Islet precursor cell (in vitro differentiated cells): ENCODE results near the gene CCR5AS.
"Not testable (repeated sequence)": the region's sequence is repeated elsewhere in the genome, so short reads cannot be mapped to it uniquely, and the experiment has no call there.

Source experiments
- DNase-seq: peaks from one replicate; pipeline ENCODE4 v3.0.0-alpha.2; 2018

CCR5AS gene

DNA sequence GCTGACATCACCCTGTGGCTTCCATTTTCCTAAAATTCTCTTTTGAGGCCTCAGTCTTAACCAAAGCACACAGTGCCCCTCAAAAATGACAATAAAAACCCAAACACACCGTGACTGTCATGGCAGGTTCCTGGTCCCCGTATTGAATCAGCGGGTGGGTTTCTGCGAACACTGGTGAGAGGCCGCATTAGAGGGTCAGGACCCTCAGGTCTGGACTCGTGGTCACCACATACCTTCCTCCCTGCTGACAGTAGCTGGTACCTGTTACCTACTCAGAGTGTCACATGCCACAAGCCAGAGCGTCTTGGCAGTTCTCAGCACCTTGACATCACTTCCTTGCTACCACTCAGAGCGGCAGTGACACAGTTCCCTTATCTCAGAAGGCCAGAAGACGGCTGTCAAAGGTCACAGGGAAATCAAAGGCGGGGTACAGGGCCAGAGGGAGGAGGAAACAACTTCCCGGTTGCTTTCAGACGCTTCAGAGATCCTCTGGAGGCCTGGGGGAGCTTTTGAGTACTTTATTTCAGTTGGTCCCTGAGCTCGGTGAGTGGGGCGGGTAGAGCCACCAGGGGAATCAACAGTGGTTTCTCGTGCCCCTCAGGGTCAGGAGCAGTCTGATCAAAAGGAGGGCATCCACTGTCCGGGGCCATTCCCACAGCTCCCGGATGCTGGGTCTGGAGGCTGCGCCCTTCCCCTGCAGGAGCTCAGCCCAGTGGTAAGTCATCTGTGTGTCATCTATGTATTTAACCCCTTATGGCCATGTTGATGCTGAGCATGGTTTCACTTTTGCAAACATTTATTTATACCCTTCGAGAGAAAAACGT, at the start of gene CCR5AS, which contains the start of gene CCRL2:
Gene CCR5AS, minus strand, starts transcription at position 279 of the 824 bp plus-strand sequence.
Gene CCRL2, plus strand, starts transcription at position 472 of the 824 bp plus-strand sequence. CDS start 821 bp downstream, outside the sequence.
- DNase-seq = peak; percentile 56

DNA sequence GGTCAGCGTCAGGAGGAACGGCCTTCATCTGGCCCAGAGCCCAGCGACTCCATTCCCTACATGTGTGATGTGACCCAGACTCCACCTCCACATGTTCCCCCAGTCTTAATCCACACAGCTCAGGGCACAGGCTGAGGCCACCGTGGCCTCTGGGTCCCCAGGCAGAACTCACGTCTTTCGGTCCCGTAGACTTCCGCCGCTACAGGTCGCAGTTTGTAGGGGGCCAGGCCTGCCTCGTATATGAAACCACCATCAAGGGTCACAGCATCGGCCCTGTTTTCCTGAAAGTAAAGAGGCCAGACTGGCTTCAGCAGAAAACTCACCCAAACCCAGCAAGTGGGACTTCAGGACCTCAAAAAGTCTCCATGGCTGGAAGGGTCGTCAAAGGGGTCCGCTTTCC, 49.3 kb upstream of the CCR5AS start:
- peak; percentile 11 for DNase-seq

DNA sequence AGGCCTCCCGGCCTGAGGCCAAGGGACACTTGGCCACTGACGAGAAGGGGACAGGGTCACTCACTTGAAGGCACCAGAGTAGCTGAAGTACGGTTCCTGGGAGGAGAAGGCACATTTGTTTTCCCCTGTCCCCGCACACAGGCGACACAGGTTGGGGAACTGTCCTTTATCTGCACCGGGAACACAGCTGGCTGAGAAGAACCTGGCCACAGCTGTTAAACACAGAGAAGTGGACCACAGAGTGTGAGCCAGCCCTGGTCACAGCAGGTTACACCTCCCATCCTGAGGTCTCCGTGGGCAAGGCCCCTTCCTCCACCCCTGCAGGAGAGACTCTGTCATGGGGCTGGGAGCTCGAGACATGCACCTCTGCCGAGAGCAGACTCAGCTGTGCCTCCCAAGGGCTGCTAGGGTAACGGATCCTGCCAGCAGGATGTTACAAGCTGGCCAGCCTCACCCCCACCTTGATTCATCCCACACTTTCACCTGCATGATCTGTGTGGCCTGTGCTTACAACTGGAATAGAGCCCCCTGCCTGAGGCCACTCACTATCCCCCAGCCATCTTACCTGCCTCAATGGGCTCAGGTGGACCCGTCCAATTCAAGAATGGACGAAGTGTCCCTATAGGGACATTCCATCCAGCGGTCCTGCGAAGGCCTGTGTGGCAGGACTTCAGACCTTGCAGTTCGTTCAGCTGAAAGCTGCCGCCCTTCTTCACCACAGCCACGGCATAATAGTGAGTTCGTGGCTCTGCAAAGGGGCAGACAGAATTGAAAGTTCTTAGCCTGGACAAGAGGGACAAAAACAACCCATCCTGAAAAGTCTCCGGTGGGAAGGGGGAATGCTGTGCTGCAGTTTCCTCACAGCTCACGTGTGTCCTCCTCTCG, 48.6 kb upstream of the CCR5AS start:
- DNase-seq = peak; percentile 44

DNA sequence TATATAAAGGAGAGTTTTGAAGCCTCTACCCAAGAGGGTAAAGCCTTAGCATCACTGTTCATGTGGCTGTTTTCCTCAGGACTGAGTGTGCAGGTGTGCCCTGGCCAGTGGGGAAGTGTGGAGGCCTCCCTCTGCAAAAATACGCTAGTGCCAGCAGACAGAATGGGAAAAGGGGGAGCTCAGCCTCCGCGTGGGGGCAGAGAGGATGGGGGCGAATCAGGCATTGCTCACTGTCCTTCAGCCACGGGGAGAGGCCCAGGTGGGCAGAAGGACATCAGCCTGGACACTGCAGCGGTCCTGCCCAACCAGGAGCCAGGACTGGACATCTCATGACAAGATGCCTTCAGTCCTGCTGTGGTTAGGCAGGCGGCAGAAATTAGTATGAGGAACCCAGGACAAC, 47.7 kb upstream of the CCR5AS start:
- peak; percentile 34 for DNase-seq

DNA sequence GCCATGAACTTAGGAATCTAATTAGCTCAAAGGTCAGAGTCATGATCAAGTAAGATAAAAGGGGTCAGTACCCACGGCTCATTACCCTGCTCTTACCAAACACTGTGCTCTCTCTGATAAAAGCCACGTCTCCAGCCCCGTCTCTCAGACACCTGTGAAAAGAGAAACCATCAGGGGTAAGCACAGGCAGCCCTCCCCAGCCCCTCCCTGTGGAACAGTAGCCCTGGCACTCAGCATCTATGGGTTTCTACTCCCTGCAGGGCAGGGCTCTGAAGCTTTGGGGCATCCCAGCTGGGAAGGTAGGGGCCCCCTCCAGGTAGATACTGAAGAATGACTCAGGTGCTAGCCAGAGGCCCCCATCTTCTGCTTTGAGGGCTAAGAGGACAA, 47.3 kb upstream of the CCR5AS start:
- DNase-seq = no peak

DNA sequence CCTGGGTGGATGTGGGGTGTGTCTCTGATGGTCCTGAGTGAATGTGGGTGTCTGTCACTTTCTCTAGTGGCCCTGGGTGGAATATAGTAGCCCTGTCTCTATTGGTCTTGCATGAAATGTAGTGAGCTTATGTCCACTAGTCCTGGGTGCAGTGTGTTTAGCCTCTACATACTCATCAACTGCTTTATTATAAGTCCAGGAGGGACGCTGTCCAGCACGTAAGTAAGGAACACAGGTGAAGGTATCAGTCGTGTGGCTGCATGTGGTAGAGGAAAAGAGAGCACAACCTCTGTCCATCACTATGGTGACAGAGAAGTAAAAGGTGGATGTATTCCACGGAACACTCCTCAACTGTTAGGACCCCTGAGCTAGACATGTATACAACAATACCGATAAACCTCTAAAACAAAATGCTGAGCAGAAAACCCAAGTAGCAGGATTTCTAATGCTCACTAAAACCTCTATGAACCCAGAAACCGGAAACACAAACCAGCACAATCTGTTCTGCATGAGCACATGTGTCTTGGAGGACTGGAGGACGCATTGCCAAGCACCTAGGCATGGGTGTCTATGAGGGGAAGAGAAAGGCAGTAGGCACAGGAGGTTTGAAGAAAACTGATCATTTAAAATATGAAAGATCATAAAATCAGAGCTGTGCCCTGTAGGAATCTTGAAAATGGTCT, 46.8 kb upstream of the CCR5AS start:
- no peak for DNase-seq

DNA sequence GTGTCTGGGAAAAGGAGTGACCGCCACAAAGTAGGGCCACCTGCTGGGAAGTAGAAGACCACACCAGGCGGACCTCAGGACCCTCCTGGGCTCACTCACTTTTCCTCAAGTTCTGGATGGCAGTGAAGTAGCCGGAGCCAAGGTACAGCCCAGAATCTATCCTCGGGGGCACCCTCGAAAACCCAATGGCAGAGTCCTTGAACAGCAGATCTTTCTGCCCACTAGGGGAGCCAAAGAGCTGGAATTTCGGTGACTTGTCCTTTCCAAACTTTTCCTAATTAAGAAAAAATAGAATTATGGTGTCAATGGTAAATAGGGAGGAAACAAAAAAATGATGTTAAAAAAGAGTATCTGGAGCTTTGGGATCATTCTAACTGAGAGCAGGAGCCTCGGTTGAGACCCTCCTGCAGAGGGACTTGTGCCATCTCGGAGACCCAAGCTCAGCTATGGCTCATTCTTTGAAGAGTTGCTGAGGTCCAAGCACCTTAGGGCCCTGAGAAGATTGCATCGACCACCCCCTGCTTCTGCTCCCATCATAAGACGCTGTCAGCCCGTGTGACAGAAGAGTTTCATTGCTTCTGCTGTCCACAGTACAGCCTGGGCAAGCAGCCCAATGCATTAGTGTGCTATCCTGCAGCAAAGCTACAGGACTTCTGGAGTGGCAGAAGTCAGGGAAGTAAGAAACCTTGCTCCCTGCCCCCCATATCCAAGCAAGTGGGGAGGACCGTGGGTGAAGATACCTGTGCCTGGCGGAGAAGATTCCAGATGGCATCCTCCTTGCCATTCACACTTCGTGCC, 43.1 kb upstream of the CCR5AS start:
- DNase-seq = no peak

DNA sequence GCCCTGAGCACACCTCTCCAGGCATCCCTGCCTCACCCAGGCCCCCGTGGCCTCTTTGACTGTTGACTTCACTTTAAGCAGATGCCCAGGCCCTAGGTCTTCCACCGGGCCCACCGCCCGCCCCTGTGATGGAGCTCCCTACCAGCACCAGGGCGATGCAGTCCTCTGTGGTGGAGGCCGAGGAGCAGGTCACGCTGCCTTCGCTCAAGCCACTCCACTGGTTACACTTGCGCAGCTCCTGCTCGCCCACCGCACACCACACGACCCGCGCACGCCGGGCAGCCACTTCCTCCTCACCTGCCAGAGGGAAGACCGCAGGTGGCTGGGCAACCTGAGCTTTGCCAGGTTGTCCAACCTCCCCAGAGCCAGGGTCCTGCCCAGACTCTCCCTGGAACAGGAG, 41.9 kb upstream of the CCR5AS start:
- DNase-seq = peak; percentile 43

DNA sequence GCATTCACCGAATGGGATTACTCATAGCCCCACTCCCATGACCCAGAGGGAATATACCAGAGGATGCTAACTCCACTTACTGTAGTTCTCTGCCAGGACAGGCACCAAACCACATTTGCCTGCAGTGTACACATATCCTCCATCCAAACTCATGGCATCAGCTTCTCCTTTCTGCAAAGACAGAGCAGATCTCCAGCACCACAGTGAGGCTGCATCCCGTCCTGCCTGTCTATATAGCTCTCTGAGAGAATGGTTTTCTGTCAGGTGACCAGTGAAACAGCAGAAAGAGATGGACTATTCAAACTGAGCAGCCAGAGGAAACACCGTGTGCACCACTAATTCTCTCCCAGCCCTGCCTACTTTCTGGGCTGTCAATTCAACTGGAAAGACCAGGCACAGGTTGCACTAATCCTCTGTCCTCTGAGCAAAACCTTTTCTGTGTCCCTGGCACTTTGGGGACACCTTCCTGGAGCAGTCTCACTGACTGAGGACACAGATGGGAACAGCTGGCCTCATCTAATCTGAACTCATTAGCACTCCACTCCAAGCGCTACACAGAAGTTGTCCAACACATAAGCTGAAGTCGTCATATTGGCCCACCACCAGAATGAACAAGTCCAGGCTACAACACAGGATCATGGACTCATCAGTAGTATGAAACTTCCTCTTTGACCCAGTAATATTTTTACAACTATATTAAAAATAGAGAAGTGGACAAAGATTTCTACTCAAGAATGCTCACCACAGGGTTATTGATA, 40.5 kb upstream of the CCR5AS start:
- DNase-seq = peak; percentile 42

DNA sequence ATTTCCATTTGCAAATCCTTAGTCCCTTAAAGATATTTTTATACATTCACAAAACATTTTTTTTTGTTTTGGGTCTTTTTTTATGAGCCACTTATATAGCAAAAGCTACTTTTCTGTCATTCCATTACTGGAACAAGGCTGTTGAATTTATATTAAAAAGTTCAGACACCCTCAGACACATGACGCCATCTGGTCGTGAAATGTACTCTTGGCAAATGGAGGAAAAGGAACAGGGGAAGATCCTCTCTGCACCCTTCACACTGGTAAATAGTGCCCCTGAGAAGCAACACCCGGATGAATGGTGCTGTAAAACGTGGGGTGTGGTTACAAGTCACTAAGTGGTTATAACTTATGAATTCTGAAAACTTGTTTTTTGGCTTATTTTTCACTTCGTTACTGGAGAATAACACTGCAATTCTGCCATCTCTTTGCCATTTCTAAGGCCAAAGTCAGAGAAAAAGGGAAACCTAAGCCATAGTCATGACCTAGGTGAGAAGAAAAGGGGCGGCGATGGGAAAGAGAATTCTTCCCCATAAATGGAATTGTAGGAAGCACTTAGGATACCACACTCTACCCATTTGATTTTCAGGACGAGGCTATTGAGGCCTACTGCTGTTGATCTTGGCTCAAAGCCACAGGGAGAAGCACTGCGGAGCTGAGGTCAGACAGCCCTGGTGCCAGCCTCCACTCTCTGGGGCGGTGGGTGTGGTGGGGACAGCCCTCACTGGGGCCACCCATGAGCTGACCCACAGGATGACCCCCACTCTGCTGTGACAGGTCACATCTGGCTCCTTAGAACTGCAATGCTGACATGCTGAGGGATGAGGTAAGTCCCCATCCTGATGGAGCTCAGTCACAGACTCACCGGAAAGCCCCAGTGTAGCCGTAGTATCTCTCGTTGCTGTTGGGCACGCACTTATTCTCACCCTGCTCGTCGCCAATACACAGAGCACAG, 36.0 kb upstream of the CCR5AS start:
- DNase-seq = peak; percentile 36

DNA sequence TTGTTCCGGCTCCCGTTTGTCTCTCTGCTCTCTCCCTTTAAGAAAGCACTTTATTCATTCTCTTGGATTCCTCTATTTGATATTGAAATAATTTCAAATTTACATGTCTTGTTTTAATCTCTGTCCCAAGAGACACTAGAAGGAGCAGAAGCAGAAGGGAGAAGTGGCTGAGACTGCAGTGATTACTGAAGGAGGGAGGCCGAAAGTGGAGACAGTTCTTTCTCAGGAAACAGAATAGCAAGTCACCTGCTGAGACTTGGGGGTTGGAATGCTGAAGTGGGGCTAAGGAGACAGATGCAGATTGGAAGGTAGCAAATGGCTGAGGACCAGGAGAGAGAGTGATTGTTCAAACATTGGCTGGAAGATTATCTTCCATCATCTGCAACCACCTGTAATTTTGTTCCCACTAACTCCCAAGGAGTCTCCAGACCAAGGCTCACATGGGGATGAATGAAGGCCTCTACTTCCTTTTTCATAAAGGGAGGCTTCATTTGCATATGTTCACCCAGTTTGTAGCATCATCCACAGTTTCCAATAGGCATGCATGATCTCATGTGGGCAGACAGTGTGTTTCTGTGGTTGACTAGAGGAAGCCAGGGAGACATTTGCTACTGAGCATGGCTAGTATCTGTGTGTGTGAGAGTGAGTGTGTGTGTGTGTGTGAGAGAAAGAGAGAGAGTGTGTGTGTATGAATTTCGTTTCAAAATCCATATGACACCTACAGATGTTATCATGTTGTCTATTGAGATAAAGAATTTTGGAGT, 33.8 kb upstream of the CCR5AS start:
- DNase-seq = peak; percentile 6

DNA sequence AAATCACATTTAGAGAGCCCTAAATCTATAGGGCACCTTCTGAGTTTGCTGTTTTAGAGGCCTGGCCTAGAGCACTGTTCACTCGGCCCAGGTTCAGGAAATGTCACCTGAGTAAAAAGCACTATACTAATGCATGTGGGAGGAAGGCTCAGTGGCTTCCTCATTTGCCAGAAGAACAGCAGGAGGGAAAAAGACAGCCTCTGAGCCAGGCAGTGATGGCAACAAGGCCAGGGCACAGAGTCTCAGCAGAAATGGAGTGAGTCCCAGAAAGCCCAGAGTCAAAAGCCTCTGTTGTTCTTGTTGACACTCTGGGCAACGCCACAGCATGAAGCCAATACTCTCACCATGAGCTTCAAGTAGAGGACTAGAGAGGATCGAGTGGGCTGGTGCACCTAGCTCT, 32.0 kb upstream of the CCR5AS start:
- DNase-seq = no peak

DNA sequence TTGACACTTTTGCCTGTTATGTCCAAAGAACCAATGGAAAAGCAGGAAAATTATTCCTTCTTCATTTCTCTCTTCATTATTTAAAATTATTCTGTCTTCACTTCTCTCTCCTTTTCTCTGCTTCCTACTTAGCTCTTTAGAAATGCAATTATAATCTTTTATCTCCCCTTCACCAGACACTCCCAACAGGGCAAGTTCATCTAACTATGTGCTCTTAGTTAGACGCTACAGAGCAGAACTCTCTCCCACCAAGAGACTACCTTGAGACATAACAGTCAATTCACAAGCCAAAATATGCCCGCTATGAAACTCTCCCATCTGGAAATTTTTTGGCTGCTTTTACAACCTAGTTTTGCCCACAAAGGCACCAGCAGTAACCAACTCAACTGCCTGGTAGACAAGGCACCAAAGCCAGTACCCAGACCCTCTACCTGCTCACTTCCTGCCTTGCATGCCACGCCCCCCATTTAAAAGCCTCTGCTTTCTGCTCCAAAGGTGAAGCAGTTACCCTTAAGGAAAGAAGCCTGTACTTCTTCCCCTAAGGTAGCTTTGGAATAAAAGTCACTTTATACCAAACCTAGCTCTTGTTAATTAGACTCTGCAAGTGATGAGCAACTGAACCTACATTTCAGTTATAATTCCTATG, 28.3 kb upstream of the CCR5AS start:
- DNase-seq = peak; percentile 18

DNA sequence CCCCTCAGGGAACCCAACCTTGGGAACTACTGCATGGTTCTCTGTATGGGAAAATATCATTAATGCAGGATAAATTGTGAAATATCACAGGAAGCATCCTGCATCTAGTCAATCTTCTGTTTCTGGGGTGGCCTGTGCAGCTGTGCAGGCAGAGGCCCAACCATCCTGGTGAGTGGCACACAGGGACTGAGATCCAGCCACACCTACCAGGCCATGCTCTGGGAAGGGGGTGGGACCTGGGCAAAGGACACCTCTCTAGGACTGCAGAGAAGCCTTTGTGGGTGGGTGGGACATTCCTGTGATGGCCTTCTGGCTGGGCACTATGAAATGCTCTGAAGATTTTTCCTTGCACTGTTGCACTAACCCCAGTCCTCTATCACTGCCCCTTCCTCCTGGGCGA, 27.0 kb upstream of the CCR5AS start:
- DNase-seq = peak; percentile 31

DNA sequence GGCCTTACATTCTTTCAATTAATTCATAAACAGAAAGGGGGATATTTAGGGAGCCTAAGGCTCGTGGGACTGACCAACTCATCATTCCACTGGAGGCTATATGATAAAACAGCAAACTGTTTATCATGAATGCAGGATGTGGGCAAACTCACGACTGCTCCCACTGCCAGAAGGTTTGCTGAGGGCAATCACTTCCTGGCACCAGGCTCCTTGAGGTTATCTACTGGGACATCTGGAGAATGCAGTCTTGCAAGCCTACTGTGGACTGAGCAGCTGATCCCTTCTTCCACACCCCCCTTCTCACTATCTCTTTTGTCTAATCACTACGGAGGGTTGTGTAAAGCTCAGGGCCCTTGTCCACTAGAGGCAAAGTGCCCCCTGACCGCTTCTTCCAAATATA, 26.3 kb upstream of the CCR5AS start:
- peak; percentile 37 for DNase-seq

DNA sequence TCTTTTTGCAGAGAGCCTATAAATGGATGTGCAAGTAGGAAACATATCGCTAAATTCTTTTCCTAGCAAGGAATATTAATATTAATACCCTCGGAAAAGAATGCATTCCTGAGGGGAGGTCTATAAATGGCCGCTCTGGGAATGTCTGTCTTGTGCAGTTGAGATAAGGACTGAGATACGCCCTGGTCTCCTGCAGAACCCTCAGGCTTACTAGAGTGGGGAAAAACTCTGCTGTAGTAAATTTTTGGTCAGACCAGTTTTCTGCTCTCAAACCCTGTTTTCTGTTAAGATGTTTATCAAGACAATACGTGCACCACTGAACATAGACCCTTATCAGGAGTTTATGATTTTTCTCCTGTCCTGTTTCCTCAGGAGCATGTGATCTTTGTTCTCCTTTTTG, 25.0 kb upstream of the CCR5AS start:
- not testable (repeated sequence) for DNase-seq

DNA sequence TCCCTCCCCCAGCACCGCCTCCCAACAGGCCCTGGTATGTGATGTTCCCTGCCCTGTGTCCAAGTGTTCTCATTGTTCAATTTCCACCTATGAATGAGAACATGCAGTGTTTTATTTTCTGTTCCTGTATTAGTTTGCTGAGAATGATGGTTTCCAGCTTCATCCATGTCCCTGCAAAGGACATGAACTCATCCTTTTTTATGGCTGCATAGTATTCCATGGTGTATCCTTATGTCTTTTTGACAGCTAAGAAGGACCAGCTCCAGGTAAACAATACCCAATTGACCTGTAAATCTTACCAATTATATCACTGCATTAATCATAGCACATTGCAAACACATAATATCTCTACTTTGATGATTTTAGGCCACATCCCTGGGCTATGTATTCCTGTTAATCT, 24.0 kb upstream of the CCR5AS start:
- not testable (repeated sequence) for DNase-seq

DNA sequence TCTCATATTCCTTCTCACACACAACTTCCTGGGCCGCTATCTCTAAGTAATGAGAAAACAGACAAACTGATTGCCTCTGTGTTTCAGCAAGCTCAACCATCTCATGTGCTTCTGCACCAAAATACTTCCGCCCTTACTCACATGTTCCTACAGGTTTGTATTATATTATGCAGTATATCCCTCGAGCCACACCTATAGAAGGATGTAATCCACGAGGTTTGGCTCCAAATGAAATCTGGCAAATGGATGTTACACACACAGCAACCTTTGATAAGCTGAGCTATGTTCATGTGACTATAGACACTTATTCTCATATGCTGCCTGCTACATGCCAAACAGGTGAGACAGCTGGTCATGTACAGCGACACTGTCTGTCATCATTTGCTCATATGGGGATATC, 22.8 kb upstream of the CCR5AS start:
- DNase-seq = peak; percentile 37

DNA sequence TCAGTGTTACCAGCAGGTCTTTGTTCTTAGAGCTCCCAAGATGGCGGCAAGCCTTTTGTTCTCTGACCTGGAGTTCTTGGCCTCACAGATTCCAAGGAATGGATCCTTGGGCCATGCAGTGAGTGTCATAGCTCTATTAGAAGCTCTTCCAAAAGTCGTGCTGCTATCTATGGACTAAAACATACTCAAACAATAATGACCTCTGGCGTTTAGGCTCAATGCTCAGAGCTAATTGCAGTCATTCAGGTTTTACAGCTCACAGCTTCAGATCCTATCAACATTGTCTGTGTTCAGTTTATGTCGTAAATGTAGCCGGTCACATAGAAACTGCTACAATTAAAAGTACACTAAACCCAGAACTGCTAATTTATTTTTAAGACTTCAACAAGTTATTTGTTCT, 22.4 kb upstream of the CCR5AS start:
- DNase-seq = peak; percentile 31
